ENCODE measurements around the gene DLGAP4. TPM values are rescaled to one million over a fixed set of nuclear protein-coding genes. Genes with fewer than 3 reads are reported as not detected.
"Not testable (repeated sequence)": the region's sequence is repeated elsewhere in the genome, so short reads cannot be mapped to it uniquely, and the experiment has no call there.

The DLGAP4 gene
- polyA plus RNA-seq, 1 donor (not counting 4 experiments of a cell fraction or from before 2014, with no cell fraction given) = 9.6 TPM

DNA sequence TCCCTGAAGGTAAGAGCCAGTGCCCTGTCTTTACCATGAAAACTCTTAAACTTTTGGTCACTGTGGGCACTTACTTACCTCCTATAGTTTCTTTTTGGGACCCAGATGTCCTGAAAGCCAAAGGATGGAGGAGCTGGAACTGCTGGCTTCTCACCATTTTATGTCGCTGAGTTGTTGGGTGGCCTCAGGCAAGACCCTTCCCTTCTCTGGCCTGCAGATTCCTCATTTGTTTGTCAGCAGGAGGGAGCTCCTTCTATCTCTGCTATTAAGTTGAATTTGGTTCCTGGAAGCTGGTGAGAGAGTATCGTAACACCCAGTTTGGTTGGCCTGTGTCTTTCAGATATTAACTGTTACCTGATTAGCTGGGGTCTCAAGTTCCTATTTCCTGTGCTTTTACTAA lies 167.0 kb downstream of the DLGAP4 start:
- TF ChIP-seq, protein P1, sequence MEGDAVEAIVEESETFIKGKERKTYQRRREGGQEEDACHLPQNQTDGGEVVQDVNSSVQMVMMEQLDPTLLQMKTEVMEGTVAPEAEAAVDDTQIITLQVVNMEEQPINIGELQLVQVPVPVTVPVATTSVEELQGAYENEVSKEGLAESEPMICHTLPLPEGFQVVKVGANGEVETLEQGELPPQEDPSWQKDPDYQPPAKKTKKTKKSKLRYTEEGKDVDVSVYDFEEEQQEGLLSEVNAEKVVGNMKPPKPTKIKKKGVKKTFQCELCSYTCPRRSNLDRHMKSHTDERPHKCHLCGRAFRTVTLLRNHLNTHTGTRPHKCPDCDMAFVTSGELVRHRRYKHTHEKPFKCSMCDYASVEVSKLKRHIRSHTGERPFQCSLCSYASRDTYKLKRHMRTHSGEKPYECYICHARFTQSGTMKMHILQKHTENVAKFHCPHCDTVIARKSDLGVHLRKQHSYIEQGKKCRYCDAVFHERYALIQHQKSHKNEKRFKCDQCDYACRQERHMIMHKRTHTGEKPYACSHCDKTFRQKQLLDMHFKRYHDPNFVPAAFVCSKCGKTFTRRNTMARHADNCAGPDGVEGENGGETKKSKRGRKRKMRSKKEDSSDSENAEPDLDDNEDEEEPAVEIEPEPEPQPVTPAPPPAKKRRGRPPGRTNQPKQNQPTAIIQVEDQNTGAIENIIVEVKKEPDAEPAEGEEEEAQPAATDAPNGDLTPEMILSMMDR (optimal IDR thresholded peaks at IDR 0.05 in 1 of 3, IDR thresholded peaks at IDR 0.05 in 1 of 3, conservative IDR thresholded peaks at IDR 0.05 in 1 of 3; ENCODE audit: extremely low read depth in 1 of 3, insufficient read depth in 2 of 3, low read length in 3 of 3) = no peak
- no peak for TF ChIP-seq EZH2 (IDR thresholded peaks at IDR 0.05; ENCODE audit: low read length)
- H3K9ac ChIP-seq (ENCODE audit: control insufficient read depth, extremely low read depth, insufficient read depth, low read length) = peak overlapping the region; percentile 60
- no peaks in the 10 kb centered on the region for H3K9me3 ChIP-seq (ENCODE audit: control insufficient read depth, low read depth, low read length)
- no peak overlapping the region for H2AFZ ChIP-seq (ENCODE audit: control insufficient read depth, low read length)
- peaks cover 15% of the 10 kb centered on the region for H4K20me1 ChIP-seq (ENCODE audit: control insufficient read depth, extremely low read depth, insufficient read depth, low read length)
- H3K4me1 ChIP-seq (ENCODE audit: control insufficient read depth, extremely low read depth, insufficient read depth, low read length) = peaks cover 32% of the 10 kb centered on the region
- DNase-seq (ENCODE audit: low read depth, low spot score) (no peak), FAIRE-seq (no peak)
- peak overlapping the region; percentile 87 for H3K4me2 ChIP-seq (ENCODE audit: control insufficient read depth, extremely low read depth, insufficient read depth, low read depth, low read length)
- H3K4me3 ChIP-seq (ENCODE audit: control insufficient read depth in 2 of 3, extremely low read depth in 1 of 3, insufficient read depth in 2 of 3, low read depth in 1 of 3, low read length in 3 of 3) = peak overlapping the region; percentile 4 to 62 (median 62)
- peak overlapping the region; percentile 66 for H3K27ac ChIP-seq (ENCODE audit: control insufficient read depth, insufficient read depth, low read length)
- peaks cover 3 to 16% of the 10 kb centered on the region in 2 experiments for H3K36me3 ChIP-seq (ENCODE audit: control insufficient read depth in 2 of 2, extremely low read depth in 1 of 2, insufficient read depth in 2 of 2, low read length in 2 of 2)
- dilution Hi-C loops (cut with MboI; ENCODE audit: extremely low pct_ligation_motif_present, low sequenced_read_pairs) = no loop called here
- peaks cover 12% of the 10 kb centered on the region for H3K9me1 ChIP-seq (ENCODE audit: control insufficient read depth, extremely low read depth, insufficient read depth, low read length)
- H3K79me2 ChIP-seq (ENCODE audit: control insufficient read depth, insufficient read depth, low read length) = peaks cover 56% of the 10 kb centered on the region
- no peaks in the 10 kb centered on the region for H3K27me3 ChIP-seq (ENCODE audit: control insufficient read depth, extremely low read depth, insufficient read depth, low read length)

DNA sequence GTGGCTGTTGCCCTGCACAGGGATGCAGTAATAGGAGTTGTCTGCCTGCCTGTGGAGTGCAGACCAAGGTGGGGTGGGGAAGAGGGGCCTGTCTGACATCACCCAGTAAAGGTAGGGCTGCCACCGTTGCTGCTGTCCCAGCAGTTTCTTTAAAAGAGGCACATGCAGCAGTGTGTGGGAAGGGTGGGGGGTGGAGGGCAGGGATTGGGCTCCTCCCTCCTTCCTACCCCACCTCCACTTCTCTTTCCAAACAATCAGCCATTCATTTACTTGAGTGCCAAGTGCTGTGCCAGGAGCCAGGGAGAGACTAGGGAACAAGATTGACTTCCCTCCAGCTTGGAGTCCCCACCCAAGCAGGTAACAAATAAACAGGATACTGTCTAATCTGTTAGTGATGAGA lies 168.4 kb downstream of the DLGAP4 start:
- no peak for DNase-seq (ENCODE audit: low read depth, low spot score)
- Histone ChIP-seq H2AFZ (ENCODE audit: control insufficient read depth, low read length) (no peak overlapping the region), H3K4me1 (ENCODE audit: control insufficient read depth, extremely low read depth, insufficient read depth, low read length) (peaks cover 31% of the 10 kb centered on the region), H3K9me3 (ENCODE audit: control insufficient read depth, low read depth, low read length) (no peaks in the 10 kb centered on the region), H3K79me2 (ENCODE audit: control insufficient read depth, insufficient read depth, low read length) (peaks cover 57% of the 10 kb centered on the region), H3K4me2 (ENCODE audit: control insufficient read depth, extremely low read depth, insufficient read depth, low read depth, low read length) (peak overlapping the region; percentile 47), H3K27me3 (ENCODE audit: control insufficient read depth, extremely low read depth, insufficient read depth, low read length) (no peaks in the 10 kb centered on the region), H3K9ac (ENCODE audit: control insufficient read depth, extremely low read depth, insufficient read depth, low read length) (no peak overlapping the region), H4K20me1 (ENCODE audit: control insufficient read depth, extremely low read depth, insufficient read depth, low read length) (peaks cover 19% of the 10 kb centered on the region), H3K4me3 (ENCODE audit: control insufficient read depth in 2 of 3, extremely low read depth in 1 of 3, insufficient read depth in 2 of 3, low read depth in 1 of 3, low read length in 3 of 3) (no peak overlapping the region), H3K27ac (ENCODE audit: control insufficient read depth, insufficient read depth, low read length) (no peak overlapping the region), H3K9me1 (ENCODE audit: control insufficient read depth, extremely low read depth, insufficient read depth, low read length) (peaks cover 11% of the 10 kb centered on the region), H3K36me3 (ENCODE audit: control insufficient read depth in 2 of 2, extremely low read depth in 1 of 2, insufficient read depth in 2 of 2, low read length in 2 of 2) (peaks cover 3 to 9% of the 10 kb centered on the region in 2 experiments)
- FAIRE-seq = no peak
- TF ChIP-seq, protein P1 (optimal IDR thresholded peaks at IDR 0.05 in 1 of 3, IDR thresholded peaks at IDR 0.05 in 1 of 3, conservative IDR thresholded peaks at IDR 0.05 in 1 of 3; ENCODE audit: extremely low read depth in 1 of 3, insufficient read depth in 2 of 3, low read length in 3 of 3) = no peak
- TF ChIP-seq EZH2 (IDR thresholded peaks at IDR 0.05; ENCODE audit: low read length) = no peak
- dilution Hi-C loops (cut with MboI; ENCODE audit: extremely low pct_ligation_motif_present, low sequenced_read_pairs) = no loop called here

DNA sequence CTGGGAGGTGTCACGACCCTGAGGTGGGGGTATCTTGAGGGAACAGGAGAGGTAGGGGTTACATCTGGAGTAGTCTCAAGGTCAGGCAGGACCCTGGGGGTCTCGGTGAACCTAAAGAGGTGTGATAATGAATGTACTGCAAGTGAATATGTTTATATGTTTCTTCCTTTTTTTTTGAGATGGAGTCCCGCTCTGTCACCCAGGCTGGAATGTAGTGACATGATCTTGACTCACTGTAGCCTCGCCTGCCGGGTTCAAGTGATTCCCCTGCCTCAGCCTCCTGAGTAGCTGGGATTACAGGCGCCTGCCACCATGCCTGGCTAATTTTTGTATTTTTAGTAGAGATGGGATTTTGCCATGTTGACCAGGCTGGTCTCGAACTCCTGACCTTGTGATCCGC lies 168.9 kb downstream of the DLGAP4 start:
- H3K4me2 ChIP-seq (ENCODE audit: control insufficient read depth, extremely low read depth, insufficient read depth, low read depth, low read length) = peak overlapping the region; percentile 47
- DNase-seq (ENCODE audit: low read depth, low spot score); H3K36me3 ChIP-seq (ENCODE audit: control insufficient read depth in 2 of 2, extremely low read depth in 1 of 2, insufficient read depth in 2 of 2, low read length in 2 of 2); FAIRE-seq; H3K4me3 ChIP-seq (ENCODE audit: control insufficient read depth in 2 of 3, extremely low read depth in 1 of 3, insufficient read depth in 2 of 3, low read depth in 1 of 3, low read length in 3 of 3); H3K9me3 ChIP-seq (ENCODE audit: control insufficient read depth, low read depth, low read length); H3K9ac ChIP-seq (ENCODE audit: control insufficient read depth, extremely low read depth, insufficient read depth, low read length); H2AFZ ChIP-seq (ENCODE audit: control insufficient read depth, low read length); H3K27me3 ChIP-seq (ENCODE audit: control insufficient read depth, extremely low read depth, insufficient read depth, low read length); dilution Hi-C loops (cut with MboI; ENCODE audit: extremely low pct_ligation_motif_present, low sequenced_read_pairs): not testable (repeated sequence)
- peaks cover 31% of the 10 kb centered on the region for H3K4me1 ChIP-seq (ENCODE audit: control insufficient read depth, extremely low read depth, insufficient read depth, low read length)
- peaks cover 57% of the 10 kb centered on the region for H3K79me2 ChIP-seq (ENCODE audit: control insufficient read depth, insufficient read depth, low read length)
- peak overlapping the region; percentile 19 for H3K27ac ChIP-seq (ENCODE audit: control insufficient read depth, insufficient read depth, low read length)
- peaks cover 12% of the 10 kb centered on the region for H3K9me1 ChIP-seq (ENCODE audit: control insufficient read depth, extremely low read depth, insufficient read depth, low read length)
- peaks cover 22% of the 10 kb centered on the region for H4K20me1 ChIP-seq (ENCODE audit: control insufficient read depth, extremely low read depth, insufficient read depth, low read length)
